CD4-positive, alpha-beta memory T cell (primary cell): ENCODE measurements around the gene CCSER1. TPM values are rescaled to one million over a fixed set of nuclear protein-coding genes. Genes with fewer than 3 reads are reported as not detected.
"Not testable (repeated sequence)": the region's sequence is repeated elsewhere in the genome, so short reads cannot be mapped to it uniquely, and the experiment has no call there.

Source experiments
- CTCF ChIA-PET: fragments of 350-600 bp; sonication (Branson Sonifier 250); formaldehyde crosslinking; loops from one replicate; lab custom pipeline; 2021; ENCODE audit warnings: inconsistent platforms; ENCODE audit not compliant: partially characterized antibody; lab: Charles Lee
- POLR2A ChIA-PET: fragments of 350-600 bp; sonication (Branson Sonifier 250); formaldehyde crosslinking; loops from one replicate; lab custom pipeline; 2021; ENCODE audit not compliant: partially characterized antibody; lab: Charles Lee
- DNase-seq, 5 donors: peaks; one replicate each; pipeline versions ENCODE4 v3.0.0 to v3.0.0-alpha.2; 2020 to 2022; ENCODE audit warnings: mixed read lengths in 1 of 5
- H3K27ac ChIP-seq: one replicate; pipeline ENCODE4 v1.7.0; 2013; ENCODE audit warnings: low read depth, low read length
- H3K27me3 ChIP-seq: 2 replicates; pipeline ENCODE4 v1.7.0; 2013; ENCODE audit warnings: mild to moderate bottlenecking, low read length, moderate library complexity; ENCODE audit not compliant: insufficient read depth
- H3K36me3 ChIP-seq: 2 replicates; pipeline ENCODE4 v1.7.0; 2013; ENCODE audit warnings: mild to moderate bottlenecking, low read length, moderate library complexity; ENCODE audit not compliant: insufficient read depth
- H3K4me1 ChIP-seq: 2 replicates; pipeline ENCODE4 v1.7.0; 2013; ENCODE audit warnings: mild to moderate bottlenecking, low read length, moderate library complexity; ENCODE audit not compliant: insufficient read depth
- H3K4me3 ChIP-seq, 2 donors: one replicate each; pipeline ENCODE4 v1.7.0; 2013; ENCODE audit warnings: low read length in 2 of 2, mild to moderate bottlenecking in 1 of 2
- H3K9me3 ChIP-seq, 2 donors: one replicate each; pipeline ENCODE4 v1.7.0; 2013; ENCODE audit warnings: low read length in 2 of 2, control low read depth in 1 of 2; ENCODE audit not compliant: control insufficient read depth in 1 of 2
- H3K27ac Mint-ChIP-seq, 7 donors: one replicate each; pipeline ENCODE4 v1.8.0; 2020 to 2021; ENCODE audit warnings: mixed read lengths in 7 of 7, mild to moderate bottlenecking in 6 of 7, inconsistent platforms in 3 of 7, moderate library complexity in 3 of 7
- H3K27me3 Mint-ChIP-seq, 2 donors: one replicate each; pipeline ENCODE4 v1.8.0; 2020 to 2021; ENCODE audit warnings: mixed read lengths in 2 of 2
- H3K36me3 Mint-ChIP-seq, 2 donors: one replicate each; pipeline ENCODE4 v1.8.0; 2020 to 2021; ENCODE audit warnings: mixed read lengths in 2 of 2, inconsistent platforms in 1 of 2, mild to moderate bottlenecking in 1 of 2
- H3K4me1 Mint-ChIP-seq, 4 donors: one replicate each; pipeline ENCODE4 v1.8.0; 2020 to 2021; ENCODE audit warnings: mixed read lengths in 4 of 4, mild to moderate bottlenecking in 1 of 4
- H3K4me3 Mint-ChIP-seq, 8 donors: one replicate each; pipeline ENCODE4 v1.8.0; 2020 to 2021; ENCODE audit warnings: mixed read lengths in 8 of 8, mild to moderate bottlenecking in 7 of 8, moderate library complexity in 6 of 8, inconsistent platforms in 3 of 8
- H3K9me3 Mint-ChIP-seq, 8 donors: one replicate each; pipeline ENCODE4 v1.8.0; 2020 to 2021; ENCODE audit warnings: mixed read lengths in 8 of 8, mild to moderate bottlenecking in 5 of 8, inconsistent platforms in 3 of 8, moderate library complexity in 1 of 8
- intact Hi-C: fragments of 100-400 bp; cut with micrococcal nuclease; formaldehyde crosslinking; loops from one replicate; pipeline ENCODE4 v1.15.1; 2023
- polyA plus RNA-seq, 2 donors: library from polyadenylated mRNA; unstranded; fragments of 300-500 nt; fragmentation: Illumina TruSeq; gene quantifications; one replicate each; pipeline ENCODE4 v1.2.3, GENCODE V29; 2021
- total RNA-seq, 2 experiments: library from RNA; stranded (reverse); gene quantifications; one replicate each; pipeline ENCODE4 v1.2.3, GENCODE V29; 2021

CCSER1 gene
- total and polyA plus RNA-seq, 4 experiments from 2014 or later = 0.47 to 2.0 (median 1.7) TPM; not detected in 1

GRCh38 chr4:90883519-90883918 lies 756.3 kb downstream of the CCSER1 start:
- CTCF ChIA-PET = interaction anchor here (1.0 kb wide), 1 partner anchor 32 kb away, joined by 5 read pairs; no protein-coding TSS in a partner anchor

DNA sequence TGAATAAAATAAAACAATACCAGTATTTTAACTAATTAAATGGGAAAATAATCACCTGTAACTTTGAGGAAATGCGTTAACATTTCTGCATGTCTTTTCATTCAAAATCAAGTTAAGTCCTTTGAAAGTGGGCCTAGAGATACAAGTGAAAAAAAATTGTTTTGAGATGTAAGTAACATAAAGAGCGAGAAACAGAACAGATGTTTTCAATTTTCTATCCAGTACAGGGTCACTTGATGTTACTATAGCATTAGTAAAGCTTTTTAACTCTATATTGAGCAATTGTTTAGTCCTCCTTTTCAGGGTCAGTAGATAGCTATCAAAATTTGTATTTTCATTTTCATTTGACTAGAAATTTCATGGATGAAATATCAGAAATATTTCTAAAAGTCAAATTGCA lies 761.4 kb downstream of the CCSER1 start:
- intact Hi-C loops = no loop called here
- no peak overlapping the region for H3K4me3 ChIP-seq
- POLR2A ChIA-PET = no interaction called here
- Mint-ChIP-seq H3K4me3 (no peak overlapping the region), H3K27me3 (no peaks in the 10 kb centered on the region), H3K4me1 (no peaks in the 10 kb centered on the region), H3K36me3 (no peaks in the 10 kb centered on the region), H3K27ac (no peak overlapping the region), H3K9me3 (peaks cover 0 to 9% (median 0%) of the 10 kb centered on the region in 8 donors)
- no peaks in the 10 kb centered on the region for H3K27me3 ChIP-seq
- DNase-seq = no peak
- H3K4me1 ChIP-seq = no peaks in the 10 kb centered on the region
- no peak overlapping the region for H3K27ac ChIP-seq
- no peaks in the 10 kb centered on the region for H3K9me3 ChIP-seq
- CTCF ChIA-PET = no interaction called here
- H3K36me3 ChIP-seq = no peaks in the 10 kb centered on the region

More at GRCh38 chr4:90883519-90883918, 756.3 kb downstream of the CCSER1 start:
- Mint-ChIP-seq H3K36me3 (no peaks in the 10 kb centered on the region), H3K4me3 (no peak overlapping the region), H3K27me3 (no peaks in the 10 kb centered on the region), H3K27ac (no peak overlapping the region), H3K4me1 (no peaks in the 10 kb centered on the region), H3K9me3 (peaks cover 0 to 7% (median 0%) of the 10 kb centered on the region in 8 donors)
- H3K4me1 ChIP-seq = no peaks in the 10 kb centered on the region
- intact Hi-C loops = no loop called here
- DNase-seq = no peak
- H3K9me3 ChIP-seq = no peaks in the 10 kb centered on the region
- POLR2A ChIA-PET = no interaction called here
- H3K27me3 ChIP-seq = no peaks in the 10 kb centered on the region
- H3K36me3 ChIP-seq = no peaks in the 10 kb centered on the region
- no peak overlapping the region for H3K27ac ChIP-seq
- no peak overlapping the region for H3K4me3 ChIP-seq

- ChIA-PET CTCF (no interaction called here), POLR2A (no interaction called here)
- H3K36me3 Mint-ChIP-seq = no peaks in the 10 kb centered on the region
- no peak overlapping the region for H3K4me3 Mint-ChIP-seq
- no peaks in the 10 kb centered on the region for H3K4me1 Mint-ChIP-seq
- H3K27ac Mint-ChIP-seq = no peak overlapping the region
- H3K27me3 Mint-ChIP-seq = no peaks in the 10 kb centered on the region
- Histone ChIP-seq H3K4me1 (no peaks in the 10 kb centered on the region), H3K4me3 (no peak overlapping the region), H3K36me3 (no peaks in the 10 kb centered on the region), H3K9me3 (no peaks in the 10 kb centered on the region), H3K27me3 (no peaks in the 10 kb centered on the region), H3K27ac (no peak overlapping the region)
- DNase-seq = no peak
- intact Hi-C loops = no loop called here
- H3K9me3 Mint-ChIP-seq = peaks cover 0 to 9% (median under 1%) of the 10 kb centered on the region in 8 donors
These were observed 762.0 kb downstream of the CCSER1 start for GRCh38 chr4:90889171-90889570.

DNA sequence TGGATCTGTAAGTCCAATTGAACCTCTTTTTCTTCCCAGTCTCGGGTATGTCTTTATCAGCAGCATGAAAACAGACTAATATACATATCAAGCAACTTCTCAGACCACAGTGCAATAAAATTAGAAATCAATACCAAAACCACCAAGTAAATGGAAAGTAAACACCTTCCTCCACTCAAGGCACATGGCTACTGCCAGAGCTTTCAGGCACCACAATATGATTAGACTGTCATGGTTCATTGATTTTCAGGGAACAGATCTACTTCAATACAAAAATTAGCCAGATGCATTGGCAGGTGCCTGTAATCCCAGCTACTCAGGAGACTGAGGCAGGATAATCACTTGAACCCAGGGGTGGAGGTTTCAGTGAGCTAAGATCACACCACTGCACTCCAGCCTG lies 776.2 kb downstream of the CCSER1 start:
- H3K36me3 ChIP-seq, H3K9me3 ChIP-seq, H3K4me1 Mint-ChIP-seq, H3K27ac Mint-ChIP-seq, H3K4me3 Mint-ChIP-seq, H3K27me3 Mint-ChIP-seq, H3K36me3 Mint-ChIP-seq, intact Hi-C loops, DNase-seq, H3K27me3 ChIP-seq, H3K4me1 ChIP-seq, H3K27ac ChIP-seq, CTCF ChIA-PET, POLR2A ChIA-PET, H3K4me3 ChIP-seq: not testable (repeated sequence)
- H3K9me3 Mint-ChIP-seq = peaks cover 9 to 30% (median 21%) of the 10 kb centered on the region in 8 donors

DNA sequence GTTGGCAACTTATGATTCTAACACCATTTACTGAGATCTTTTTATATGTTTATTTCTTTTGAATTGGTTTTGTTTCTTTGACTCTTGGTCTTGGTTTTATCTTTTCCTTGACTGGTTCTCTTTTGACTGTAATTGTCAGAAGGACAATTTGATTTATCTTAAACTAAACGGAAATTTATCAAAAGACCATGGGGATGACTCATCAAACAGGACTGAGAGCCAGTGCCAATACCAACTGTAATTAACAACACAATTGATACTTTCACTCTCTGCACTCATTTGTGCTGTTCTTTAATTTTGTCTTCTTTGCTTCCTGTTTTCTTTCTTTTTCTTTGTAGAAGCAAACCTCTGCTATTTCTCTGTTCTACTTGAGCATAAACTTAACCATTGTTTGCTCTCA lies 776.8 kb downstream of the CCSER1 start:
- Mint-ChIP-seq H3K27ac (no peak overlapping the region), H3K27me3 (no peaks in the 10 kb centered on the region), H3K36me3 (peaks cover 0 to 4% of the 10 kb centered on the region in 2 donors), H3K4me3 (no peak overlapping the region), H3K4me1 (no peaks in the 10 kb centered on the region), H3K9me3 (peaks cover 9 to 30% (median 20%) of the 10 kb centered on the region in 8 donors)
- Histone ChIP-seq H3K4me3 (no peak overlapping the region), H3K9me3 (no peaks in the 10 kb centered on the region), H3K4me1 (no peaks in the 10 kb centered on the region), H3K27ac (no peak overlapping the region), H3K36me3 (no peaks in the 10 kb centered on the region), H3K27me3 (no peaks in the 10 kb centered on the region)
- no peak for DNase-seq
- ChIA-PET POLR2A (no interaction called here), CTCF (no interaction called here)
- intact Hi-C loops = no loop called here

DNA sequence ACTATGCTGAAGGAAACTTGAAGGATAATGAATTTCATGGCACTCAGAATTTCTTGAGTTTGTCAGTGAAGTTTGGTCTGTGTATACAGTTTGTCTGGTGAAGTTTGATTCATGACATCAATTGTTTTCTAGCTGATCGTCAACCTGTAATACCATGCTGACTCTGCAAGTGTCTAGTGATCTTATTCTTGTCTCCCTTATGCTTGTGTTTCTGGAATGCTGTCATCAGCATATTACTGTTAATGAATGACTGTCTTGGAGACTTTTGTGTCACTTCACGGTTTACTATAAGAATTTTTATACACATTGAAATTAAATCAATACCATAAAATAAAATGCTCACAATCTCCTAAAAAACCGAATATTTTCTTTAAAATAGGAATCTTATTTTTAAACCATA lies 779.0 kb downstream of the CCSER1 start:
- no peak overlapping the region for H3K27ac ChIP-seq
- Mint-ChIP-seq H3K27me3 (no peaks in the 10 kb centered on the region), H3K4me1 (no peaks in the 10 kb centered on the region), H3K27ac (no peak overlapping the region), H3K4me3 (no peak overlapping the region), H3K9me3 (peaks cover 6 to 26% (median 15%) of the 10 kb centered on the region in 8 donors), H3K36me3 (peaks cover 0 to 4% of the 10 kb centered on the region in 2 donors)
- H3K9me3 ChIP-seq = no peaks in the 10 kb centered on the region
- ChIA-PET CTCF (no interaction called here), POLR2A (no interaction called here)
- DNase-seq = no peak
- H3K36me3 ChIP-seq = no peaks in the 10 kb centered on the region
- no peak overlapping the region for H3K4me3 ChIP-seq
- intact Hi-C loops = no loop called here
- H3K27me3 ChIP-seq = no peaks in the 10 kb centered on the region
- no peaks in the 10 kb centered on the region for H3K4me1 ChIP-seq

DNA sequence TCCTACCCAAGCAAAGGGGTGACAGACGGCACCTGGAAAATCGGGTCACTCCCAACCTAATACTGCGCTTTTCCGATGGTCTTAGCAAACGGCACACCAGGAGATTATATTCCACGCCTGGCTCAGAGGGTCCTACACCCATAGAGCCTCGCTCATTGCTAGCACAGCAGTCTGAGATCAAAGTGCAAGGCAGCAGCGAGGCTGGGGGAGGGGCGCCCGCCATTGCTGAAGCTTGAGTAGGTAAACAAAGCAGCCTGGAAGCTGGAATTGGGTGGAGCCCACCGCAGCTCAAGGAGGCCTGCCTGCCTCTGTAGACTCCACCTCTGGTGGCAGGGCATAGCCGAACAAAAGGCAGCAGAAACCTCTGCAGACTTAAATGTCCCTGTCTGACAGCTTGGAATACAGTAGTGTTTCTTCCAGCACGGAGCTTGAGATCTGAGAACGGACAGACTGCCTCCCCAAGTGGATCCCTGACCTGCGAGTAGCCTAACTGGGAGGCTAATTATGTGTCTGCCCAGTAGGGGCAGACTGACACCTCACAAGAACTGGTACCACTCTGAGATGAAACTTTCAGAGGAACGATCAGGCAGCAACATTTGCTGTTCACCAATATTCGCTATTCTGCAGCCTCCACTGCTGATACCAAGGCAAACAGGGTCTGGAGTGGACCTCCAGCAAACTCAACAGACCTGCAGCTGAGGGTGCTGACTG lies 784.7 kb downstream of the CCSER1 start:
- DNase-seq, H3K4me1 ChIP-seq, H3K4me1 Mint-ChIP-seq, H3K36me3 ChIP-seq, intact Hi-C loops, H3K9me3 ChIP-seq, H3K27me3 Mint-ChIP-seq, H3K27me3 ChIP-seq, H3K27ac ChIP-seq, H3K27ac Mint-ChIP-seq, H3K36me3 Mint-ChIP-seq, H3K4me3 ChIP-seq, POLR2A ChIA-PET, H3K4me3 Mint-ChIP-seq: not testable (repeated sequence)
- CTCF ChIA-PET = interaction anchor here (0.9 kb wide), 1 partner anchor 29 kb away, joined by 3 read pairs; no protein-coding TSS in a partner anchor
- peaks cover 0 to 22% (median 15%) of the 10 kb centered on the region in 8 donors for H3K9me3 Mint-ChIP-seq
